Uterus (tissue), 4 donors: ENCODE measurements around the gene PLXNA4. TPM values are rescaled to one million over a fixed set of nuclear protein-coding genes. Genes with fewer than 3 reads are reported as not detected.

ENCODE experiments used
- DNase-seq, 2 donors: peaks; one replicate each; pipeline ENCODE4 v3.0.0-alpha.2; 2019 to 2020
- H3K27ac ChIP-seq, 2 donors: fragments of 200-600 bp; sonication (generic); 1 replicate in 1 of 2; 2 replicates in 1 of 2; pipeline ENCODE4 v1.5.1; 2016 to 2018
- H3K27me3 ChIP-seq, 2 donors: fragments of 200-600 bp; sonication (generic); one replicate each; pipeline ENCODE4 v1.5.1; 2018 to 2019; ENCODE audit warnings: control low read depth in 1 of 2
- H3K36me3 ChIP-seq, 2 donors: fragments of 200-600 bp; sonication (generic); one replicate each; pipeline ENCODE4 v1.5.1; 2019; ENCODE audit warnings: control low read depth in 1 of 2
- H3K4me1 ChIP-seq, 2 donors: fragments of 200-600 bp; sonication (generic); one replicate each; pipeline ENCODE4 v1.5.1; 2018 to 2019; ENCODE audit warnings: control low read depth in 1 of 2
- H3K4me3 ChIP-seq, 2 donors: fragments of 200-600 bp; sonication (generic); 1 replicate in 1 of 2; 2 replicates in 1 of 2; pipeline ENCODE4 v1.5.1; 2018 to 2019; ENCODE audit warnings: mild to moderate bottlenecking in 1 of 2
- H3K9me3 ChIP-seq, 2 donors: fragments of 200-600 bp; sonication (generic); one replicate each; pipeline ENCODE4 v1.5.1; 2019; ENCODE audit warnings: control low read depth in 1 of 2
- POLR2A ChIP-seq, 2 donors: fragments of 450-650 bp; IDR thresholded peaks; one replicate each; pipeline ENCODE4 v1.6.1; 2016; ENCODE audit warnings: antibody characterized with exemption in 2 of 2, mild to moderate bottlenecking in 1 of 2, moderate library complexity in 1 of 2
- intact Hi-C: fragments of 100-400 bp; cut with DNase I; formaldehyde crosslinking; loops from one replicate; pipeline ENCODE4 v1.15.1; 2023; ENCODE audit warnings: low total_unique reads
- total RNA-seq, 4 donors: library from RNA; depleted of rRNA in 3 of 4; stranded (reverse); fragments of >200 nt in 3 of 4; gene quantifications; one replicate each; pipeline versions ENCODE4 v1.1.0 to v1.2.4, GENCODE V29; 2014 to 2023
- TF ChIP-seq, protein P1 (sequence below), 4 experiments: fragments of 200-600 bp in 2 of 4; fragments of 450-650 bp in 2 of 4; sonication (generic) in 2 of 4; IDR thresholded peaks; one replicate each; pipeline ENCODE4 v1.5.1; 2016 to 2019; ENCODE audit warnings: antibody characterized with exemption in 4 of 4, mild to moderate bottlenecking in 2 of 4, moderate library complexity in 1 of 4
- donor health status: DM: yes; HTN: yes; CAD: no.

Gene PLXNA4
- total RNA-seq, 4 donors from 2014 or later = 4.1 to 16.5 (median 7.7) TPM

DNA sequence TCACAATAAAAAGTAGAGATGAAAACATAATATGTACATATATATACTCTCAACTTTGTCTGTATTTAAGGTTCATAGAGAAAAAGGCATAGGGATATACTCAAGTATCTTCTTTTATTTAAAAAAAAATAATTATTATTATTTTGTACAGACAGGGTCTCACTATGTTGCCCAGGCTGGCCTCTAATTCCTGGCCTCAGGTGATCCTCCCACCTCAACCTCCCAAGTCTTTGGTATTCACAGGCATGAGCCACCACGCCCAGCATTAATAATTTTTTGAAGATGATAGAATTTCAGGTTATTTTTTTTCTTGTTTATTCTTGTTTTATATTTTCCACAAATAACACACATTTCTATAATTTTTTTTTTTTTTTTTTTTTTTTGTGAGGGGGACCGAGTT, 113.8 kb downstream of the PLXNA4 start:
- Histone ChIP-seq H3K4me3 (no peak overlapping the region), H3K27ac (no peak overlapping the region), H3K9me3 (no peaks in the 10 kb centered on the region), H3K27me3 (no peaks in the 10 kb centered on the region), H3K36me3 (no peaks in the 10 kb centered on the region), H3K4me1 (no peaks in the 10 kb centered on the region)
- no peak for DNase-seq
- TF ChIP-seq POLR2A (IDR thresholded peaks at IDR 0.05) = no peak
- TF ChIP-seq, protein P1, sequence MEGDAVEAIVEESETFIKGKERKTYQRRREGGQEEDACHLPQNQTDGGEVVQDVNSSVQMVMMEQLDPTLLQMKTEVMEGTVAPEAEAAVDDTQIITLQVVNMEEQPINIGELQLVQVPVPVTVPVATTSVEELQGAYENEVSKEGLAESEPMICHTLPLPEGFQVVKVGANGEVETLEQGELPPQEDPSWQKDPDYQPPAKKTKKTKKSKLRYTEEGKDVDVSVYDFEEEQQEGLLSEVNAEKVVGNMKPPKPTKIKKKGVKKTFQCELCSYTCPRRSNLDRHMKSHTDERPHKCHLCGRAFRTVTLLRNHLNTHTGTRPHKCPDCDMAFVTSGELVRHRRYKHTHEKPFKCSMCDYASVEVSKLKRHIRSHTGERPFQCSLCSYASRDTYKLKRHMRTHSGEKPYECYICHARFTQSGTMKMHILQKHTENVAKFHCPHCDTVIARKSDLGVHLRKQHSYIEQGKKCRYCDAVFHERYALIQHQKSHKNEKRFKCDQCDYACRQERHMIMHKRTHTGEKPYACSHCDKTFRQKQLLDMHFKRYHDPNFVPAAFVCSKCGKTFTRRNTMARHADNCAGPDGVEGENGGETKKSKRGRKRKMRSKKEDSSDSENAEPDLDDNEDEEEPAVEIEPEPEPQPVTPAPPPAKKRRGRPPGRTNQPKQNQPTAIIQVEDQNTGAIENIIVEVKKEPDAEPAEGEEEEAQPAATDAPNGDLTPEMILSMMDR (IDR thresholded peaks at IDR 0.05) = no peak
- intact Hi-C loops = no loop called here

GRCh38 chr7:132461032-132461592, 115.2 kb downstream of the PLXNA4 start:
- TF ChIP-seq, protein P1 (IDR thresholded peaks at IDR 0.05) = no peak
- TF ChIP-seq POLR2A (IDR thresholded peaks at IDR 0.05) = no peak
- no peaks in the 10 kb centered on the region for H3K9me3 ChIP-seq
- DNase-seq = no peak
- intact Hi-C loops = no loop called here
- H3K27ac ChIP-seq = no peak overlapping the region
- no peak overlapping the region for H3K4me3 ChIP-seq
- no peaks in the 10 kb centered on the region for H3K4me1 ChIP-seq
- H3K36me3 ChIP-seq = no peaks in the 10 kb centered on the region
- H3K27me3 ChIP-seq = no peaks in the 10 kb centered on the region

DNA sequence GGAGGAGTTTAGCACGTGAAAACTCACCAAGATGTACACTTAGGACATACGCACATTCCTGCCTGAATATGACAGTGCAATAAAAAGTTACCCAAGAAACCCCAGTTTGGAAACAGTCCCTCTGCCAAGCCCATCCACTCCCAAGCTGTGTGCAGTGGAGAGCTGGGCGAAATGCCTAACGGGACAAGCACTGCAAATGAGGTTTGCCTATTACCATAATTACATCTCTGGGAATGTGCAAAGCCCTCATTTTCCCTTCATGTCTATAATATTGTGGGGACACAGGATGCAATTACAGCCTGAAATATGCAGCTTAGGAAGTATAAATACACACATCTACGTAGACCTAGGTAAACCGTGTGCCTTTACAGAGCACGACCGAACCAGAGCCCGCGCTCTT, 117.5 kb downstream of the PLXNA4 start:
- no peak overlapping the region for H3K4me3 ChIP-seq
- intact Hi-C loops = no loop called here
- no peaks in the 10 kb centered on the region for H3K27me3 ChIP-seq
- H3K36me3 ChIP-seq = no peaks in the 10 kb centered on the region
- no peaks in the 10 kb centered on the region for H3K9me3 ChIP-seq
- no peak overlapping the region for H3K27ac ChIP-seq
- no peak for DNase-seq
- no peaks in the 10 kb centered on the region for H3K4me1 ChIP-seq
- no peak for TF ChIP-seq POLR2A (IDR thresholded peaks at IDR 0.05)
- TF ChIP-seq, protein P1 (IDR thresholded peaks at IDR 0.05) = no peak

DNA sequence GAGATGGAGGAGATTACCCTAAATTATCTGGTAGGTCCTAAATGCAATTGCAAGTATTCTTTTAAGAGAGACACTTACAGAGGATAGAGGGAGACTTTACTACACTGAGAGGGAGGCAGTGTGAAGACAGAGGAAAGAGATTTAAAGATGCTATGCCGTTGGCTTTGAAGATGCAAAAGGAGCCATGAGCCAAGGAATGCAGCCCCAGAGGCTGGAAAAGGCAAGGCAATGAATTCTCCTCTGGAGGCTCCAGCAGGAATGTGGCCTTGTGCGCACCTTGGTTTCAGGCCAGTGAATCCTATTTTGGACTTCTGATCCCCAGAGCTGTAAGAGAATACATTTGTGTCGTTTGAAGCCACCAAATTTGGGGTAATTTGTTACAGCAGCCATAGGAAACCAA, 118.6 kb downstream of the PLXNA4 start:
- TF ChIP-seq, protein P1 (IDR thresholded peaks at IDR 0.05) = no peak
- no peak for TF ChIP-seq POLR2A (IDR thresholded peaks at IDR 0.05)
- no peak for DNase-seq
- intact Hi-C loops = no loop called here

GRCh38 chr7:132456418-132456817, 119.9 kb downstream of the PLXNA4 start:
- no peak for DNase-seq
- Histone ChIP-seq H3K27me3 (no peaks in the 10 kb centered on the region), H3K4me1 (no peaks in the 10 kb centered on the region), H3K27ac (no peak overlapping the region), H3K4me3 (no peak overlapping the region), H3K9me3 (no peaks in the 10 kb centered on the region), H3K36me3 (no peaks in the 10 kb centered on the region)
- TF ChIP-seq, protein P1 (IDR thresholded peaks at IDR 0.05) = no peak
- intact Hi-C loops = no loop called here

More for the DNA sequence above, 118.6 kb downstream of the PLXNA4 start:
- no peaks in the 10 kb centered on the region for H3K36me3 ChIP-seq
- H3K9me3 ChIP-seq = no peaks in the 10 kb centered on the region
- no peak overlapping the region for H3K27ac ChIP-seq
- no peaks in the 10 kb centered on the region for H3K27me3 ChIP-seq
- no peaks in the 10 kb centered on the region for H3K4me1 ChIP-seq
- no peak overlapping the region for H3K4me3 ChIP-seq
